Parathyroid adenoma (tissue), 2 donors: ENCODE results near the gene OR2A2.

Source experiments
- H2AFZ ChIP-seq: fragments of 300-600 bp; sonication (generic); one replicate; pipeline ENCODE4 v1.7.0; 2017; ENCODE audit warnings: antibody characterized with exemption, mild to moderate bottlenecking
- H3K27ac ChIP-seq: fragments of 300-600 bp; sonication (generic); one replicate; pipeline ENCODE4 v1.7.0; 2017
- H3K27me3 ChIP-seq: fragments of 300-600 bp; sonication (generic); one replicate; pipeline ENCODE4 v1.7.0; 2017; ENCODE audit warnings: low read length; ENCODE audit not compliant: control insufficient read depth, insufficient read depth
- H3K36me3 ChIP-seq: fragments of 300-600 bp; sonication (generic); one replicate; pipeline ENCODE4 v1.7.0; 2017; ENCODE audit warnings: low read length; ENCODE audit not compliant: control insufficient read depth, insufficient read depth
- H3K4me1 ChIP-seq: fragments of 300-600 bp; sonication (generic); one replicate; pipeline ENCODE4 v1.7.0; 2017; ENCODE audit warnings: control low read depth
- H3K4me2 ChIP-seq: fragments of 300-600 bp; sonication (generic); one replicate; pipeline ENCODE4 v1.7.0; 2017; ENCODE audit warnings: low read length
- H3K4me3 ChIP-seq: fragments of 300-600 bp; sonication (generic); one replicate; pipeline ENCODE4 v1.7.0; 2017; ENCODE audit warnings: low read depth, low read length
- H3K79me2 ChIP-seq: fragments of 300-600 bp; sonication (generic); one replicate; pipeline ENCODE4 v1.7.0; 2017; ENCODE audit warnings: control low read depth
- H3K9ac ChIP-seq: fragments of 300-600 bp; sonication (generic); one replicate; pipeline ENCODE4 v1.7.0; 2017; ENCODE audit warnings: mild to moderate bottlenecking
- H3K9me3 ChIP-seq: fragments of 300-600 bp; sonication (generic); one replicate; pipeline ENCODE4 v1.7.0; 2017; ENCODE audit warnings: low read length; ENCODE audit not compliant: control insufficient read depth
- CTCF ChIP-seq: fragments of 300-600 bp; sonication (generic); IDR thresholded peaks from one replicate; pipeline ENCODE4 v1.7.0; 2017; ENCODE audit warnings: antibody characterized with exemption, mild to moderate bottlenecking
- donor health status: primary hyperparathyroidism.

OR2A2 gene

GRCh38 chr7:144144426-144144825 lies 35.0 kb downstream of the OR2A2 start:
- no peaks in the 10 kb centered on the region for H3K36me3 ChIP-seq
- no peaks in the 10 kb centered on the region for H3K9me3 ChIP-seq
- H3K4me3 ChIP-seq: no peak overlapping the region
- no peak for TF ChIP-seq CTCF
- H3K27ac ChIP-seq: no peak overlapping the region
- H3K79me2 ChIP-seq: no peaks in the 10 kb centered on the region
- H3K9ac ChIP-seq: no peak overlapping the region
- no peak overlapping the region for H3K4me2 ChIP-seq
- no peak overlapping the region for H2AFZ ChIP-seq
- H3K4me1 ChIP-seq: no peaks in the 10 kb centered on the region
- H3K27me3 ChIP-seq: no peaks in the 10 kb centered on the region

DNA sequence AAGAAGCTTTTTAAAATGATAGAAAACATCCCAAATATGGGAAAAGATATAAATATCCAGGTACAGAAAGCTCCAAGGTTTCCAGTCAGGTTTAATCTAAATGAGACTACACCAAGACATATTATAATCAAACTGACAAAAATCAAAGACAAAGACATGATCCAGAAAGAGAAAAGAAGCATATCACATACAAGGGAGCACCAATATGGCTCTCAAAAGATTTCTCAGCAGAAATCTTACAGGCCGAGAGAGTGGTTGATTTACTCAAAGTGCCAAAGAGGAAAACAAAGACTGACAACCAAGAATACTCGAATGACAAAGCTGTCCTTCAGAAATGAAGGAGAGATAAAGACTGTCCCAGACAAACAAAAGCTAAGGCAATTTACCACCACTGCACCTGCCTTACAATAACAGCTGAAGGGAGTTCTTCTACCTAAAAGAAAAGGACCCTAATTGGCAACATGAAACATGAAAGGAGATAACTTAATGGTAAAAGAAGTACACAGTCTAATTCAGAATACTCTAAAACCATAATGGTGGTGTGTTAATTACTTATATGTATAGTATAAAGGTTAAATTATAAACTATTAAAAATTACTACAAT lies 38.9 kb downstream of the OR2A2 start:
- no peaks in the 10 kb centered on the region for H3K27me3 ChIP-seq
- H3K4me3 ChIP-seq: no peak overlapping the region
- H3K4me1 ChIP-seq: no peaks in the 10 kb centered on the region
- H3K27ac ChIP-seq: no peak overlapping the region
- no peak for TF ChIP-seq CTCF
- H3K4me2 ChIP-seq: no peak overlapping the region
- H3K79me2 ChIP-seq: no peaks in the 10 kb centered on the region
- no peaks in the 10 kb centered on the region for H3K36me3 ChIP-seq
- no peak overlapping the region for H3K9ac ChIP-seq
- H3K9me3 ChIP-seq: no peaks in the 10 kb centered on the region
- no peak overlapping the region for H2AFZ ChIP-seq

DNA sequence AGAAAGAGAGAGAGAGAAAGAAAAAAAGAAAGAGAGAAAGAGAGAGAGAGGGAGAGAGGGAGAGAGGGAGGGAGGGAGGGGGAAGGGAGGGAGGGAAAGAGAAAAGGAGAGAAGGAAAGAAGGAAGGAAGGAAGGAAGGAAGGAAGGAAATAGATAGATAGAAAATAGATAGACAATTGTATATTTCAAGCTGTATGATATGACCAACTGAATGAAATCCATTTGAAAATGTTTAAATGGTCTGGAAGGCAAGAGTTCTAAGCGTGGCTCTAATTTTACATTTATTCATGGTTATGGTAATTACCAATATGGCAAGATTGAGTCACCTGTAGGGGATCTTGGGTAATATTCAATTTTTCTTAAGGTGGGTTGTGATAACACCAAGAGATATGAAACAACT lies 49.5 kb downstream of the OR2A2 start:
- Histone ChIP-seq H3K36me3 (no peaks in the 10 kb centered on the region), H3K9me3 (no peaks in the 10 kb centered on the region), H3K79me2 (no peaks in the 10 kb centered on the region), H3K4me1 (no peaks in the 10 kb centered on the region), H3K27ac (no peak overlapping the region), H3K9ac (no peak overlapping the region), H3K4me2 (no peak overlapping the region), H3K4me3 (no peak overlapping the region), H2AFZ (no peak overlapping the region), H3K27me3 (no peaks in the 10 kb centered on the region)
- no peak for TF ChIP-seq CTCF
